GM21381 (cell line): ENCODE data around the gene CNOT2.

Experiments
- ATAC-seq: cut with Tn5 transposase; IDR thresholded peaks from one replicate; pipeline ENCODE4 v1.9.1; 2021; ENCODE audit warnings: mild to moderate bottlenecking, moderate library complexity; ENCODE audit not compliant: unreplicated experiment

CNOT2 gene, protein sequence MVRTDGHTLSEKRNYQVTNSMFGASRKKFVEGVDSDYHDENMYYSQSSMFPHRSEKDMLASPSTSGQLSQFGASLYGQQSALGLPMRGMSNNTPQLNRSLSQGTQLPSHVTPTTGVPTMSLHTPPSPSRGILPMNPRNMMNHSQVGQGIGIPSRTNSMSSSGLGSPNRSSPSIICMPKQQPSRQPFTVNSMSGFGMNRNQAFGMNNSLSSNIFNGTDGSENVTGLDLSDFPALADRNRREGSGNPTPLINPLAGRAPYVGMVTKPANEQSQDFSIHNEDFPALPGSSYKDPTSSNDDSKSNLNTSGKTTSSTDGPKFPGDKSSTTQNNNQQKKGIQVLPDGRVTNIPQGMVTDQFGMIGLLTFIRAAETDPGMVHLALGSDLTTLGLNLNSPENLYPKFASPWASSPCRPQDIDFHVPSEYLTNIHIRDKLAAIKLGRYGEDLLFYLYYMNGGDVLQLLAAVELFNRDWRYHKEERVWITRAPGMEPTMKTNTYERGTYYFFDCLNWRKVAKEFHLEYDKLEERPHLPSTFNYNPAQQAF

DNA sequence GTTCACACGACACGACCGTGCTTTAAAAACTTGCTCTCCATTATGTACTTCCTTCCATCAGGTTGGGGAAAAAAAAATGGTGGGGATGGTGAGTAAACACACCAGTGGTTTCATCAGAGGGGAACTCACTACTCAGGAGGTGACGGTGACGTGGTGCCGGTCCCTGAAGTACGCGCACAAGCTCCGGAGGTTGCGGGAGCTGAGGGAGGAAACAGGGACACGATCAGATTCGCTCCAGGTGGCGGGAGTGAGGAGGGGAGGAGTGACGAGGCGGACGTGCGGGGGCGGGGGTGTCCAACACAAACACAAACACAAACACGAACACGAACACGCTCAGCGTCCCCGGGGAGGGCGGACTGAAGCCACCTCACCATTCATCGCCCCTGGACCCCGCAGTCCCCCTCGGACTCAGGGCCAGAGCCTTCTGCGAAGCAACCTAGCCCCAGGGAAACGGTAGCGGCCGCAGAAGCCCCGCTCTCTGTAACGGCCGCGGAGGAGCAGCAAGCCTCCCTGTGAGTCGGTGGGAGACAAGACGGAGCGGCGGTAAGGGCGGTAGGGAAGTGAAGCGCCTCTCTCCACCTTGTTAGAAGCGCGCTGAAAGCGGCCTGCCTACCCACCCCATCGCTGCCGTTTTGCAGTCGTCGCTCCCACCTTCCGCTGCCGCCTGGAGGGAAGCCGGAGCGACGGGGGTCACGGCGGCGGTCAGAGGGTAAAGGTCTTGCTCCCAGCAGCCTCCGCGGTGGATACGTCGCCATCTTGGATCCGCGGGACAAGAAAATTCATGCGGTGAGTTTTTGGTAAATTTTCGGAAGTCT lies at the start of gene CNOT2:
CNOT2 (plus strand) TSS at position 739 of the 815 bp plus-strand sequence. CDS start 34,794 bp downstream, outside the sequence.
- peak; percentile 74 for ATAC-seq

DNA sequence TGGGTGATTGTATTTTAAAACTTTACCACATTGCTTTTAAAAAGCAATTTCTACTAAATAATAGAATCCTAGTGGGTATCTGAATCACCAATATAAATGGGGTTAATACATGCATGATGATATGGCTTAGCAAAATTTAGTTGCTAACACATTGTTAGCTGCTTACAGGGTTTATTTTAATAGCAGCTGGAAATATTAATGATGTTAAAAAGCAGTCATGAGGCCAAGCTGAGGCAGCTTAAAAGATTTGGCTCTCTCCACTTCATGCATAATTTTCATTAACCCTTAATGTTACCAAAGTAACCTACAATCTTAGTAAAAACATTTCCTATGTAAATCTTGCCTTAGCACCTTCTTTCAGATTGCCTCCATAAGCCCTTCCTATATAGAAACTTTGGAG lies 49.2 kb upstream of the CNOT2 start:
- ATAC-seq: no peak

DNA sequence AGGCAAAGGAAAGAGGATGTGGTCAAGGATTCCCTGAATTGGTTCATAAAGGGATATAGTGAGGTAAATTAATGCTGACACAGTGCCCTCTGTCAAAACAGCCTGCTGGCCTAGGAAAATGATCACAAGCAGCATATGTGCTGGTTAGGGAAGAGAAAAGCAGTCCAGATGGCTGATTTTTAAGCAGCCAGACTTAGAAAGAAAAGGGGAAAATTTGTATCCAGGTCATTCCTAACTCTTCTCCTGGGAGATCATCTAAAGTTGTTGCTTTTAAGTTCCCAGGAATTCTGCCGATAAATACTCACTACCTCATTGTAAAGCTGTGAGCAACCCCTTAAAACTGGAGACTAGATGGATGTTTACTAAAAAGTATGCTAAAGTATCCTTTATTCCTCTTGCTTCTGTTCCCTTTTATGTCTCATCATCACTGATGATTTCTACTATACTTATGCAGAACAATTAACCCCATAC lies 46.4 kb upstream of the CNOT2 start:
- ATAC-seq: no peak

DNA sequence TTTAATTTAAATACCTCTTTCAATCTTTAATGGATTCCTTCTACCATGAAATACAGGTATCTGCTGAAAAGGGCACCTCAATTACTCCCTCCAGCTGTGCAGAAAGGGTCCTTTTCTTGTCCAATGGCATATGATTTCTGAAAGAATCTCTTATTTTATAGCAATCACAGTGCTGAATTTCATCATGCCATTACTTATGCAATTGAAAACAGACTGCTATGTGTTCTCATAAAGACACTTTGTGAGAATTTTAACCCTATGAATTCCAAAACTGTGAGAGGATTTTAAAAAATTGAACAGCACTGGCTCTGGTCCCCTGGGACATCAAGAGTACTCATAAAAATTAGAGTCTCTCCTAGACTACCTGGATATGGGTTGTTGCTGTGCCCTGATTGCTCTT lies 45.9 kb upstream of the CNOT2 start:
- ATAC-seq: no peak

DNA sequence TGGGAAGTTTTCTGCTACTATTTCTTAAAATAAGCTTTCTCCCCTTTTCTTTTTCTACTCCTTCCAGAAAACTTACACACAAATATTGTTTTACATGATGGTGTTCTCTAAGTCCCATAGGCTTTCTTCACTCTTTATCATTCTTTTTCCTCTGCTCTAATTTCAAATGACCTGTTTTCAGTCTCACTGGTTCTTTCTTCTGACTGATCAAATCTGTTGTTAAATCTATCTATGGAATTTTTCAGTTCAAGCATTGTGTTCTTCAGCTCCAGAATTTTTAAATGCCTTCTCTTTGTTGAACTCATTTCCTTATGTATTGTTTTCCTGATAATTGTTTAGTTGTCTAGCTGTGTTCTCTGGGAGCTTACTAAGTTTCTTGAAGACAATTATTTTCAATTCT lies 29.5 kb upstream of the CNOT2 start:
- no peak for ATAC-seq

DNA sequence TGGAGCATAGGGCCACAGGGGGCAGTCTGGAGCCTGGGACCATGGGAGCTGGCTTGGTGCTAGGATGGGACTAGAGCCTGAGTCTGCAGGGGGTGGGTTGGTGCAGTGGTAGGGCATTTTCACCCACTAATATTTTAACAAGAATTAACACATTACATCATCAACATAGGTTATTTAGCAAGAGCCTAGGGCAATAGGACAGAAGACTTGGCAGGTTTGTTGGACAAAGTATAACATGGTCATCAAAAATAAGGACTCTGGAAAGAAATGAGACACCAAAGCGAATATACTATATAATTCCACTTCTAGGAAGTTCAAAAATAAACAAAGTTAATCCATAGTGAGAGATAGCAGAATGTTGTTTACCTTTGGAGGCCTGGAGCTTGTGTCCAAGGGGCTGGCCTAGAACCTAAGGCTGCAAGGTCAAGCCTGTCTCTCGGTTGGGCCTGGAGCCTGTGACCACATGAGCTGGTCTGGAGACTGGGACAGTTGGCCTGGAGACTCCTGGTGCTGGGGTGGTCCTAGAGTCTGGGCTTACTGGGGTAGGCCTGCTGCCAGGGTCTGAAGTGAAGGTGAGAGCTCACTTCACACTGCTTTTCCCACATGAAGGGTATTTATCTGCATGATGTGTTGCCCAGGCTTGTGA lies 28.1 kb upstream of the CNOT2 start:
- ATAC-seq: no peak

DNA sequence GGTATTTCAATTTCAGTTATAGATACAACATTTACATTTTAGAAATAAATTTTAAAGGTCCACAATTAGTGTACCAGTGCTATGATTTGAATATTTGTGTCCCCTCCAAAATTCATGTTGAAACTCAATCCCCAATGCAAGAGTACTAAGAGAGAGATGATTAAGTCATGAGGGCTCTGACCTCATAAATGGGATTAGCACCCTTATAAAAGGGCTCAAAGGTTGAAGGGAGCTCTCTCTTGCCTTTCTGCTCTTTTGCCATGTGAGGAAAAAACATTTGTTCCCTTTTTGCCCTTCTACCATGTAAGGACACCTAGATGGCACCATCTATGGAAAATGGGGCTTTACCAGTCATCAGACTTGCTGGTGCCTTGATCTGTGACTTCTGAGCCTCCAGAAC lies 25.8 kb upstream of the CNOT2 start:
- no peak for ATAC-seq

DNA sequence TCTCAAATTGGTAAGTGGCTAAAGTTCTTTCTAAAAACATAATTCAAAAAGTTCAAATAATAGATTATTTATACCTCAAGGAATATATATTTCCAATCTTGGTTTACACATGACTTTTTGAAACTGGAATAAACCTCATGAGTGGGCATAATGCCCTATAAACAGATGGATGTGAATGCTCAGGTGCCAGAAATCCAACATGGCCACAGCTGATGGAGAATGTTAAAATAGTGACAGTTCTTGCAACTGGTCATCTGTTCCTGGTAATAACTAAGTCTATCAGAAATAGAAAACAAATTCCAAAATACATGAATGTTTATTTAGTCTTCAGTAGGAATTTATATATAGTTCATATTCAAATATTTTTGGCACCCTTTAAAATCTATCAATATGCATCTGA lies 21.6 kb upstream of the CNOT2 start:
- no peak for ATAC-seq

DNA sequence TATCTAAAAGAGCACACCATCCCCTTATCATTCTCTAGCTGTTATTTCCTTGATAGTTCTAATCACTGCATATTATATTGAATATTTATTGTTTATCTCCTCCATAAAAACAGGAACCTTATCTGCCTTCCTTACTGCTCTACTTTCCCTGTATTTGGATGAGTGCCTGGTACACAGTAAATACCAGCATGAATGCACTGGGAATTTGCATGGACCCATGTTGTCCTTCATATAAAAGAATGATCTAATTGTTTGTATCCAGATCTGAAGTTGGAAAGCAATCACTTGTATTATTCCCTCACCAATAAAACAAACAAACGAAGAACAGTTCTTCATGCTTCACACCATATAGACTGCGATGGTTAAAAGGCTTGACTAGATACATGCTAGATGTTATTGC lies 15.3 kb upstream of the CNOT2 start:
- no peak for ATAC-seq

DNA sequence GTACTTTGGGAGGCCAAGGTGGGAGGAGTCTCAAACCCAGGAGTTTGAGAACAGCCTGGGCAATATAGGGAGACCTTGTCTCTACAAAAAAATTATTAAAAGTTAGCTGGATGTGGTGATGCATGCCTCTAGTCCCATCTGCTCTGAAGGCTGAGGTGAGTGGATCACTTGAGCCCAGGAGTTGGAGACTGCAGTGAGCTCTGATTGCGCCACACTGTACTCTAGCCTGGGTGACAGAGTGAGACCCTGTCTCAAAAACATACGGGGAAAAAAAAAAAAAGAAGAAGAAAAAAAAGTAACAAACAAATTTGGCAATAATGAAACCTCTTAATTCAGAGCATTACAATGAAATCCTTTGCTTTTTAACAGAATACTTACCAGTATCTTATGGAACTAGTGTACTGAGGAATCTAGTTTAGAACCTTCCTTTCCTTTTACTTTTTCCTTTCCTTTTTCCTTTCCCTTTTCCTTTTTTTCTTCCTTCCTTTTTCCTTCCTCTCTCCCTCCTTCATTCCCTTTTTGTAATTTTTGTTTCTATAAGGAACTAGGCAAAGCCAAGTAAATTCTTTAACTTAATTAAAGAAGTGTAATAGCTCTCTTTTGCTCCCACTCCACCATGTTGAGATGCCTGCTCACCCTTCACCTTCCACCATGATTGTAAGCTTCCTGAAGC lies 12.2 kb upstream of the CNOT2 start:
- no peak for ATAC-seq

DNA sequence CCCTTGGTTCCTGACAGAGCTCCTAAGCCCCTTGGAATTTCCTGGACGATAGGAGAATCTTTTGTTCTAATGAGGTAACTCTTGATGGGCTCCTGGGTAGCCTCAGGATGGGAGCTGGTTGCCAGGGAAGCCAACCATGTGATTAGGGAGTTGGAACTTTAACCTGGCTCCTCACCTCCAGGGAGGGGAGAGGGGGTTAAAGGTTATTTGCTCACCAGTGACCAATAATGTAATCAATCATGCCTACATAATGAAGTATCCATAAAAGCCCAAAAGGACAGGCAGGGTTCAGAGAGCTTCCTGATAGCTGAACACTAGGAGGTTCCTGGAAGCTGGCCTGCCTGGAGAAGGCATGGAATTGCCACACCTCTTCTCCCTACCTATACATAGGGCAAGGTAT lies 6.2 kb upstream of the CNOT2 start:
- no peak for ATAC-seq

DNA sequence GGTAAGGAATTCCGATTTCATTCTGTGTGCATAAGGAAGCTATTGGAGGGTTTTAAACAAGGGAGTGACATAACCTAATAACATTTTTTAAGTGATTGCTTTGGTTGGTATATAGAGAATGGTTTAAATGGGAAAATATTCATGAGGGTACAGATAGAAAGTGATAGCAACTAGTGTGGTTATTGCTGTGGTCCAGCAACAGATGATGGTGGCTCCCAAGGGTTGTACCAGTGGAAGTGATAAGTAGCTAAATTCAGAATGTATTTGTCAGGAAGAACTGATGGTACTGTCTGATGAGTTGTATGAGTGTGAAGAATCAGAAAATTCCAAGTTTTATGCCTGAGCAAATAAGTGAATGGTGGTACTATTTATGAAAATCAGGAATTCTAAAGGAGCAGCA lies 2.6 kb upstream of the CNOT2 start:
- ATAC-seq: no peak

DNA sequence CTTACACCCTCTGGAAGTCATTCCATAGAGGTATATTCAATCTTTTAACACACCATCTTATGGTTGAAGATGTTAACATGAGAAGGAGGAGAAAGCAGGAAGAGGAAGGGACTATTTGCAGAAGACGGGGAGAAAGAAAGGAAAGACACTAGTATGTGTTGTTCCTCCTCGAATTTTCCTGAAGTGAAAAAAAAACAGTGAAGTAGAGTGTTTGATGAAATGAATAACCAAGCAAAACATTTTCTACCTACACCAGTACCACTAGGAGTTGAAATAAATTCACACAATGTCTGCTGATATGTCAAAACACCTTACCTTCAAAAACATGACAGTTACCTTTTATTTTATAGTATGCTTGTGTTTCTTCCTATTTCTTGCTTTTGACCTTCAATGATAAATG lies 1.4 kb upstream of the CNOT2 start:
- no peak for ATAC-seq

DNA sequence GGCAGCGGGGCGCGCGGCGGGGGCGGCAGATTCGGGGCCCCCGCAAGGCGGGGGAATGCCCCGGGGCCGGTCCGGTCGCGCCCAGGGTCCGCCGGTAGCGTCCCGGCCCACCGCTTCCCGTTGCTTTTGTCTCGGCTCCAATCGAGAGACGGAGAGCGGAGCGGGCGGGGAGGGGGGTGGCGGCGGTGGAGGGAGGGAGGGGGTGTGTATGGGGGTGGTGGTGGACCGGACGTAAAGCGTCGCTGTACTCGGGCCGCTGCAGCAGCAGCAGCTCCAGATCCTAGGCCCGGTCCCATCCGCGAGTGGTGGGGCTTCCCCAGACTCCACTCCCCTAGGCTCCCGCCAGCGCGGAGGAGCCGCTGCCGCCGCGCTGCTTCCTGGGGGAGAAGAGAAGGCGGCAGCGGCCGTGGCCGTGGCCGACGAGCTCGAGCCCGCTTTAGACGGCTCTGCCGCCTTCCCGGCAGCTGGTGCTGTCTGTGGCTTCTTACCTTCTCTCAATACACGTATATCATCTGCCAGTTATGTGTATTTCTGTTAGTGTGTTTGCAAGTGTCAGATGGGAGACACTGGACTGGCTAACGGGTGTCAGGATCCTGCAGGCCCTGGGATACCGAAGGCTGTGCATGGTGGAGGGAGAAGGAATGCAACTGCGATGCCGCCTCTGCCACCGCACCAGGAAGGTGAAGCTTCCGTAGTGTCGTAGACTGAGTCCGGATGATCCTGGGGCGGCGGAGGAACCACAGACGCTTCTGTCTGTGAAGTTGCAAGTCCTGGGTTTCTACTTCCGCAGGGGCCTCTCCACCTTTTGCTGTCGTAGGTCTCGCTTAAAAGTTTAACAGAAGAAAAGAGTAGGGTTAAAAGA lies 508 bp downstream of the CNOT2 start:
- peak; percentile 51 for ATAC-seq

DNA sequence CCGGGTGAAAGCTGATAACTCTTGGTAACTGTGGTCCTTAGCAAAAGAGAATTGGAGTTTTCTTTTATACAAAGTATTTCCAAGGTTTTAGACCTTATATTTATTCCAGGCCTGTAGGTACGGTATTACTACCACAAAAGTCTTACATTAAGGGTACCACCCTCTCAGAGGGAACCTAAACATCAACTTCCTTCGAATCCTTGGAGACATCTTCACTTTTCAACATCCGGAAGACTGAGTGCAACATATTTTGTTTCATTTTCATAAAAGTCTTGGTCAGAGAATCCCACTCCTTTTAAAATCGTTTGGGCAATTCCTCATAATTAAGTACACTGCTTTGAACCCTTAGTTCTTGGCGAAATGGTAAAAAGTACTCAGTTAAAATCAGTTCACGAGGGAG lies 1.2 kb downstream of the CNOT2 start:
- no peak for ATAC-seq

DNA sequence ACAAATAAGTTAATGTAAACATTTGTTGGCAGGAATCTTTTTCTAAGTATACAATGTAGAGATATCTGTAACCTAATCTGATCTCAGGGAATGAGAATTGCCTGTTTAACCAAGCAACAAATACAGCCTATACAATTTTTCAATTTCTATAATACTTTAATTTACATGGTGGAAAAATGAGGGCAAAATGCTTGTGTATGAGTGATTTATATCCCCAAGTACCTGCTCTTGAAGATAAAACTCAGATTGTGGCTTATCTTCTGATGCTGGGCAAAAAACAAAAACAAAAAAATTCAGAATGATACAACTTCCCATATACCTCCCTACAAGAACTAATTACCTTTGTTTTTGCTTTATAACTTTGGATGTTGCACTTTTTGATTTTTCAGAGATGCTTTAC lies 2.2 kb downstream of the CNOT2 start:
- ATAC-seq: no peak

DNA sequence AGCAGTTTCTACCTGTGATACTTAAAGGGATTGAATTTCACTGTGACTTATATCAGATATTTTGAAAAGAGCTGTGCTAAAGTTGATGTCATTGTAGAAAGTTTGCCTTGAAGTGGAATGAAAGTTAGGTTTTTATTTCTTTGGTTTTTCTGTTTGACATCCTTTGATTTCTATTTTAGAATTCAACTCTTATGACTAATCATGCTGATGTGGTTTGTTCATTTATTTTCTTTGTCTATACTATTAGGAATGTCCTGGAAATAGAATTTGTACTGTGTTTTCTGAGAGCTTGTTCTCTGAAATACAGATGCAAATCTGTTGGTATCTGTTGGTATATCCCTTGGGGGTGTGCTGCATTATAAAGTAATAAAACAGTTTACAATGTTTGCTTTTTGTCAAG lies 3.3 kb downstream of the CNOT2 start:
- no peak for ATAC-seq

DNA sequence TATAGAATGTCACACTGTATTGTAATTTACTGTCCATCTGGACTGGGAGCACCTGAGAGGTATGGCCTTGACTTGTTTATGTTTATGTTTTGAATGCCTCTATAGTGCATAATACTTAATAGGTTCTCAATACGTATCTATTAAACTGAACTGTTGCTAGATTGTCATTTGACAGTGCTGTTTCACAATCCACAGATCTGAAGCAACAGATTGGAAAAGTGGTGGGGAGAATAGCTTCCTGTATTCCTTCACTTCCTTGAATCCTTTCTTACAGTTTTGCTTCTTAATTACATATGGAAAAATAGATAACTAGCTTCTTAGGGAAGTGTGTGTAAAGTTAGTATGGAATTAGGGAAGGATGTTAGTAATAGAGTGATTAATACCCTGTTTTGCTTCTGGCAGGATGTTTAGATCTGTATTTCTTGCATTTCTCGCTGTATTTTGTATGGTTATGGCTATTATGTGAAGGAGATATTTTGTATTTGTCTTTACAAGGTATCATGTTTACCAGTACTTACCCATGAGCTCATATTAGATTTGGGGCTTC lies 4.5 kb downstream of the CNOT2 start:
- no peak for ATAC-seq

DNA sequence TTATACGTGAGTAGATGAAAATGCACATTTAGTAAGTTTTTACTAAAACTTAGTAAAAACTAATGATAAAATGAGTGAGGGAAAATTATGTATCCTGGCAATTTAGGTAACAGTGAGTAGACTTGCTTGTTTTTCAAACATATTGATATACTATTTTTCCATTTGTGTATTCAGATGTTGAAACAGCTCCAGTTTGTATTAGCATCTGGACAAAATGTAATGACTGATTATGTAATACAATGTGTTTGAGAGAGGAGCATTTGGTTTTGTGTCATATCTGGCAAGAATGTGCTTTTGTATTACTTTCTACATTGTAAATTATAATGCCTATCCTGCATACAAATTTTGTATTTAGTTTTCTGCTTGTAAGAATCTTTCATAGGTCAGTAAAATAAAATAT lies 5.6 kb downstream of the CNOT2 start:
- no peak for ATAC-seq

DNA sequence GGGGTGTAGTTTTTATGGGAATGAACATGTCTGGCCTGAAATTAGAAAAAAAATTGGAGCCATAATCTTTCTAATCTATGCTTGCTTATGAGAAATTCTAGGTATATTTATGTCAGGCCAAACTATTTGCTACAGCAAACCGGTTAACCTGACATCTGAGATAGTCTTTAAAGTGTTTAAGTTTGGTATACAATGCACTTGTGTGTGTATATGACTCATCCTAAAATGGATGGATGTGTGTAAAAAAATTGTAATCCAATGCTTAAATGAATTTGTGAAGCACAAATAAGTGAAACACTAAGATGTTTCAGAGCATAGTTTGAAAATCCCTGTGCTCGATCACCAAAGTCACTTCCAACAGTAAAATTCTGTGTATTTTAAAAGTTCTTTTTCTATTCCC lies 6.7 kb downstream of the CNOT2 start:
- ATAC-seq: no peak
